ENCODE measurements around the gene CTDSP2. TPM values are rescaled to one million over a fixed set of nuclear protein-coding genes. Genes with fewer than 3 reads are reported as not detected.
A peak's percentile ranks its signal among the peaks of the same experiment; 100 is the strongest.
"Not testable (repeated sequence)": the region's sequence is repeated elsewhere in the genome, so short reads cannot be mapped to it uniquely, and the experiment has no call there.

The CTDSP2 gene
- polyA plus RNA-seq, 2 of the 4 experiments (the other 2 are of a cell fraction): 31.3 to 87.7 TPM

- ChIA-PET CTCF (interaction anchor here (0.6 to 3.2 kb wide), 9 partner anchors 8 to 143 kb away, joined by 3 to 16 read pairs (median 3); partner anchors contain the start of genes B4GALNT1 and TSFM), POLR2A (no interaction called here)
- H3K4me3 ChIP-seq: no peak overlapping the region
- H3K4me2 ChIP-seq: no peak overlapping the region
- FAIRE-seq (no peak), ATAC-seq (no peak), DNase-seq (ENCODE audit: low read depth in 1 of 2, low spot score in 1 of 2) (peak in 1 of 2 experiments; percentile 33)
- WGBS (ENCODE audit: missing lambda C conversion rate): 82% methylated on average over 4 of the region's 4 CpGs
- H3K27ac ChIP-seq: no peak overlapping the region
- TF ChIP-seq ZNF302 (CRISPR knock-in tag; IDR thresholded peaks at IDR 0.05) (no peak), RNF2 (IDR thresholded peaks at IDR 0.05; ENCODE audit: borderline replicate concordance, low read depth) (no peak), NR3C1 (IDR thresholded peaks at IDR 0.05) (no peak), POLR2A (IDR thresholded peaks at IDR 0.05; ENCODE audit: low read length) (no peak), E2F6 (IDR thresholded peaks at IDR 0.05; ENCODE audit: borderline replicate concordance, low read depth) (no peak), CBX8 (IDR thresholded peaks at IDR 0.05) (no peak), ATOH8 (CRISPR knock-in tag; IDR thresholded peaks at IDR 0.05; ENCODE audit: low read depth) (no peak), HDAC2 (IDR thresholded peaks at IDR 0.05) (no peak), RAD21 (conservative IDR thresholded peaks at IDR 0.05 in 1 of 2, IDR thresholded peaks at IDR 0.05 in 1 of 2) (no peak), MAFK (IDR thresholded peaks at IDR 0.05; ENCODE audit: partially characterized antibody) (no peak), HES2 (IDR thresholded peaks at IDR 0.05) (no peak), JUNB (IDR thresholded peaks at IDR 0.05) (no peak), JUN (IDR thresholded peaks at IDR 0.05) (no peak), NFE2L2 (conservative IDR thresholded peaks at IDR 0.05; ENCODE audit: low read length) (no peak), EP300 (IDR thresholded peaks at IDR 0.05) (no peak), CEBPB (IDR thresholded peaks at IDR 0.05) (no peak), KDM5A (IDR thresholded peaks at IDR 0.05) (no peak)
- H3K9me3 ChIP-seq: no peaks in the 10 kb centered on the region
- peaks cover 13% of the 10 kb centered on the region; the same call in 1 of the 3 replicates for H3K4me1 ChIP-seq
Measured at GRCh38 chr12:57775563-57776246, 70.8 kb downstream of the CTDSP2 start.

- no peak for ATAC-seq
- ChIA-PET CTCF (interaction anchor here (0.8 to 3.2 kb wide), 9 partner anchors 9 to 142 kb away, joined by 3 to 16 read pairs (median 4); partner anchors contain the start of genes B4GALNT1 and TSFM), POLR2A (no interaction called here)
Measured at GRCh38 chr12:57775044-57775443, 71.5 kb downstream of the CTDSP2 start.

GRCh38 chr12:57774634-57775033 is 71.9 kb downstream of the CTDSP2 start:
- ATAC-seq; DNase-seq (ENCODE audit: low read depth in 1 of 2, low spot score in 1 of 2); POLR2A ChIA-PET; FAIRE-seq; H3K4me2 ChIP-seq; H3K27ac ChIP-seq; H3K4me3 ChIP-seq; H3K9me3 ChIP-seq: not testable (repeated sequence)
- CTCF ChIA-PET: interaction anchor here (0.8 to 3.2 kb wide), 9 partner anchors 9 to 142 kb away, joined by 3 to 16 read pairs (median 4); partner anchors contain the start of genes B4GALNT1 and TSFM
- WGBS (ENCODE audit: missing lambda C conversion rate): 90% methylated on average over 11 of the region's 11 CpGs
- H3K4me1 ChIP-seq: peaks cover 14% of the 10 kb centered on the region; the same call in 1 of the 3 replicates

More at GRCh38 chr12:57775044-57775443, 71.5 kb downstream of the CTDSP2 start:
- Histone ChIP-seq H3K4me3 (no peak overlapping the region), H3K4me1 (peaks cover 14% of the 10 kb centered on the region; the same call in 1 of the 3 replicates), H3K9me3 (no peaks in the 10 kb centered on the region), H3K27ac (no peak overlapping the region), H3K4me2 (no peak overlapping the region)
- 79% methylated on average over 2 of the region's 3 CpGs for WGBS (ENCODE audit: missing lambda C conversion rate)
- no peak for FAIRE-seq
- TF ChIP-seq HDAC2 (IDR thresholded peaks at IDR 0.05) (no peak), HOXB5 (CRISPR knock-in tag; IDR thresholded peaks at IDR 0.05) (no peak), REST (IDR thresholded peaks at IDR 0.05) (no peak), RCOR1 (IDR thresholded peaks at IDR 0.05; ENCODE audit: low read depth, low read length) (no peak)
- no peak for DNase-seq (ENCODE audit: low read depth in 1 of 2, low spot score in 1 of 2)
